Naive B cell (primary cell): Measurements from ENCODE around the gene PRKG1. TPM values are rescaled to one million over a fixed set of nuclear protein-coding genes. Genes with fewer than 3 reads are reported as not detected.
"Not testable (repeated sequence)": the region's sequence is repeated elsewhere in the genome, so short reads cannot be mapped to it uniquely, and the experiment has no call there.

Source experiments
- ATAC-seq, 2 donors: fragments of 150-1000 bp; cut with Tn5 transposase; 2 replicates each; pipeline ENCODE4 v1.10.0; 2021; ENCODE audit warnings: low read depth in 2 of 2, mild to moderate bottlenecking in 2 of 2, moderate library complexity in 2 of 2
- DNase-seq: peaks from one replicate; pipeline ENCODE4 v3.0.0; 2022
- H3K27ac Mint-ChIP-seq, 6 donors: one replicate each; pipeline ENCODE4 v1.8.0; 2020 to 2022; ENCODE audit warnings: mild to moderate bottlenecking in 6 of 6, mixed read lengths in 6 of 6, moderate library complexity in 5 of 6, inconsistent platforms in 2 of 6
- H3K27me3 Mint-ChIP-seq, 3 donors: one replicate each; pipeline ENCODE4 v1.8.0; 2021 to 2022; ENCODE audit warnings: mixed read lengths in 3 of 3, mild to moderate bottlenecking in 1 of 3
- H3K36me3 Mint-ChIP-seq, 2 donors: one replicate each; pipeline ENCODE4 v1.8.0; 2020 to 2022; ENCODE audit warnings: mixed read lengths in 2 of 2, inconsistent platforms in 1 of 2, mild to moderate bottlenecking in 1 of 2
- H3K4me1 Mint-ChIP-seq, 3 donors: one replicate each; pipeline ENCODE4 v1.8.0; 2020 to 2022; ENCODE audit warnings: mixed read lengths in 3 of 3, inconsistent platforms in 1 of 3, mild to moderate bottlenecking in 1 of 3, moderate library complexity in 1 of 3
- H3K4me3 Mint-ChIP-seq, 8 donors: one replicate each; pipeline ENCODE4 v1.8.0; 2020 to 2022; ENCODE audit warnings: mild to moderate bottlenecking in 8 of 8, mixed read lengths in 8 of 8, moderate library complexity in 8 of 8, inconsistent platforms in 2 of 8
- H3K9me3 Mint-ChIP-seq, 7 donors: one replicate each; pipeline ENCODE4 v1.8.0; 2020 to 2022; ENCODE audit warnings: mixed read lengths in 7 of 7, mild to moderate bottlenecking in 5 of 7, inconsistent platforms in 2 of 7, moderate library complexity in 1 of 7
- polyA plus RNA-seq, 6 donors: library from polyadenylated mRNA; unstranded; fragments of 300-500 nt; fragmentation: Illumina TruSeq; gene quantifications; one replicate each; pipeline ENCODE4 v1.2.3, GENCODE V29; 2021; ENCODE audit warnings: low read depth in 6 of 6

The PRKG1 gene
- polyA plus RNA-seq, 6 donors from 2014 or later: 0.21 TPM; not detected in 5

GRCh38 chr10:51758838-51759237 is 684.6 kb downstream of the PRKG1 start:
- not testable (repeated sequence) for H3K4me3 Mint-ChIP-seq, ATAC-seq, DNase-seq, H3K27ac Mint-ChIP-seq, H3K36me3 Mint-ChIP-seq, H3K4me1 Mint-ChIP-seq, H3K9me3 Mint-ChIP-seq, H3K27me3 Mint-ChIP-seq

GRCh38 chr10:51759896-51760534 is 685.7 kb downstream of the PRKG1 start:
- ATAC-seq: no peak
- no peak overlapping the region for H3K27ac Mint-ChIP-seq
- H3K4me1 Mint-ChIP-seq: no peaks in the 10 kb centered on the region
- DNase-seq: no peak
- peaks cover 0 to 5% (median 0%) of the 10 kb centered on the region in 7 donors for H3K9me3 Mint-ChIP-seq
- H3K36me3 Mint-ChIP-seq: no peaks in the 10 kb centered on the region
- peaks cover 0 to 5% (median 0%) of the 10 kb centered on the region in 3 donors for H3K27me3 Mint-ChIP-seq
- H3K4me3 Mint-ChIP-seq: no peak overlapping the region

DNA sequence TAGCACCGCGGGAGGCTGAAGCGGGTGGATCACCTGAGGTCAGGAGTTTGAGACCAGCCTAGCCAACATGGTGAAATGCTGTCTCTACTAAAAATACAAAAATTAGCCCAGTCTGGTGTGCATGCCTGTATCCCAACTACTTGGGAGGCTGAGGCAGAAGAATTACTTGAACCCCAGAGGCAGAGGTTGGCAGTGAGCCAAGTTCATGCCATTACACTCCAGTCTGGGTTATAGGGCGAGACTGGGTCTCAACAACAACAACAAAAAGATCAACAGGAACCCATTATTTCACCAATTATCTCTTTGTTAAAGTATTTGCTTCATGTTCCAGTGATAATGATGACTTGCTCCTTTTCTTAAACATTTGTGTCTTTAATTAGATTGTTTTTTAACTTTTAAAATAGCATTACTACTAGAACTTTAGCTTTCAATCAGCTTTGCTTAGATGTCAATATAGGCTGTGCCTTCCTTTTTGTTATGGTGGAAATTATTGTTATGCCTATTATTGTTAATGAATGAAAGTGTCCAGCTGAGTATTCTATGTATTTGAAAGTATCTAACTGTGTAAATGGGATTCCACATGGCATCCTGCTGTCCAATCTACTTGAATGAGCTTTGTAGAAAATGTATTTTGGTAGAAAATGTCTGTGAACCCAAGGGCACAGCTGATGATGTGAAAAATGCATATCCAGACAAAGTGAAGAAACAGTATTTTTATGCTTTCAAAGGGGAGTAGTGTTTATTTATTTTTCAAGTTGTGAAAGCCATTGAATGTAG is 686.8 kb downstream of the PRKG1 start:
- peaks cover 0 to 8% (median under 1%) of the 10 kb centered on the region in 7 donors for H3K9me3 Mint-ChIP-seq
- H3K27me3 Mint-ChIP-seq: peaks cover 0 to 5% (median under 1%) of the 10 kb centered on the region in 3 donors
- H3K36me3 Mint-ChIP-seq: no peaks in the 10 kb centered on the region
- DNase-seq: no peak
- no peaks in the 10 kb centered on the region for H3K4me1 Mint-ChIP-seq
- no peak overlapping the region for H3K4me3 Mint-ChIP-seq
- ATAC-seq: no peak
- H3K27ac Mint-ChIP-seq: no peak overlapping the region

GRCh38 chr10:51763746-51764145 is 689.5 kb downstream of the PRKG1 start:
- Mint-ChIP-seq H3K9me3 (peaks cover 5 to 21% (median 7%) of the 10 kb centered on the region in 7 donors), H3K4me3 (no peak overlapping the region), H3K27me3 (peaks cover 5 to 6% (median 5%) of the 10 kb centered on the region in 3 donors), H3K4me1 (no peaks in the 10 kb centered on the region), H3K36me3 (no peaks in the 10 kb centered on the region), H3K27ac (no peak overlapping the region)
- DNase-seq (no peak), ATAC-seq (no peak)

DNA sequence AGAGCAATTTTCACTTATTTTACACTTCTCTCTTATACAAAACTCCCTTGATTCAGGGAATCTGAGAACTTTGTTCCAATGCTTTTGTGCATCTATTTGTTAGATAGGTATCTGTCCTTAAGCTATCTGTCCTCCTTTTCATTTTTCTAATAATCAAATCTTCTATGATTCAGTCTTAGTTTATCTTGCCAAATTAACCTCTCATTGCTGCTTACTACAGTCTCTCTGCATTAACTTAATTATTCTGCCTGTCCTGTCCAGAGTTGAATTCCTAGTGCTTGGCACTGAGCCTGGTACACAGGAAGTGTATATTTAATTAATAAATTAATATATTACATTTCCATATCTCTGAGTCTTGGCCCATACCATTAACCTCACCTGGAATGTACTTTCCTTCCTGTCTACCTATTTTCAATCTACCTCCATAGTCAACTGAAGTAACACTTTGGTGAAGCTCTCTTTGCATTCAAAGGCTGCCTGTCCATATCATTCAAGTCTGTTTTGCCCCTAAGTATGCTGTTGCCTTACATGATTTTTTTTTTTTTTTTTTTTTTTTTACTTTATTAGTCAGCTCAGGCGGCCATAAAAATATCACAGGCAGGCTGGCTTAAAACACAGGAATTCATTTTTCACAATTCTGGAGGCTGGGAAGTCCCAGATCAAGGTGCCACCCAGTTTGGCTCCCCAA is 691.1 kb downstream of the PRKG1 start:
- DNase-seq: no peak
- Mint-ChIP-seq H3K36me3 (no peaks in the 10 kb centered on the region), H3K4me1 (no peaks in the 10 kb centered on the region), H3K9me3 (peaks cover 5 to 21% (median 7%) of the 10 kb centered on the region in 7 donors), H3K4me3 (no peak overlapping the region), H3K27me3 (peaks cover 5 to 9% (median 6%) of the 10 kb centered on the region in 3 donors), H3K27ac (no peak overlapping the region)
- ATAC-seq: no peak

DNA sequence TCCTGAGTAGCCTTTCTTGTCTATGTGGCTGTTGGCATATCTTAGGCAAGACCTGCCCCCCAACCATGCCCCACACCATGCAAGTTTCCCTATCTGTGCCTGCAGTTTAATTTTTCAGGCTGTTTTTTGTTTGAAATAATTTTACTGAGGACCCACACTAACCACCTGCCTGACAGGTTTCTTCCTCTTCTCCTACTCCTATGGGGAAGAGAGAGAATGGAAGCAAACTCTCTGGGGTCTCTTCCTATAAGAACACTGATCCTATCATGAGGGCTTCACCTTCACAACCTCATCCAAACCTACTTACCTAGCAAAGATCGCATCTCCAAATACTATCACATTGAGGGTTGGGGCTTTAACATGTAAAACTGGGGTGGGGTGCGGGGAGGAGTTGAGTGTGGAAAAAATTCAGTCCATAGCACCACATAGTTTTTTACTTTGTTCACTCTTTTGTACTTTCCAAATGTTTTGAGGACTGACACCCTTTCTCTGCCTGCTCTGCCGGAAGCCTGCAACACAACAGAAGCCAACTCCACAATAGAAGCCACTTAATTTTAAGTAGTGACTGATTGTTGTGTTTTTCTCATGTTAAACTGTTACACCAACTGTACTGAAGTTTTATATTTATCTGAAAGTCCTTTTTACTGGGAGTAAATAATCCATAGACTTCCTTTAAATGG is 692.3 kb downstream of the PRKG1 start:
- DNase-seq: no peak
- H3K36me3 Mint-ChIP-seq: no peaks in the 10 kb centered on the region
- ATAC-seq: no peak
- H3K27ac Mint-ChIP-seq: no peak overlapping the region
- H3K9me3 Mint-ChIP-seq: peaks cover 5 to 21% (median 7%) of the 10 kb centered on the region in 7 donors
- H3K4me1 Mint-ChIP-seq: no peaks in the 10 kb centered on the region
- peak overlapping the region in 1 of 8 donors; percentile 47 for H3K4me3 Mint-ChIP-seq
- H3K27me3 Mint-ChIP-seq: peaks cover 5 to 9% (median 6%) of the 10 kb centered on the region in 3 donors

- Mint-ChIP-seq H3K36me3 (no peaks in the 10 kb centered on the region), H3K4me1 (no peaks in the 10 kb centered on the region), H3K27ac (no peak overlapping the region), H3K4me3 (no peak overlapping the region), H3K27me3 (peaks cover 5 to 9% (median 6%) of the 10 kb centered on the region in 3 donors), H3K9me3 (peaks cover 5 to 21% (median 7%) of the 10 kb centered on the region in 7 donors)
- no peak for ATAC-seq
- no peak for DNase-seq
These were observed 692.9 kb downstream of the PRKG1 start for GRCh38 chr10:51767103-51767763.

- Mint-ChIP-seq H3K4me1 (no peaks in the 10 kb centered on the region), H3K36me3 (no peaks in the 10 kb centered on the region), H3K27ac (no peak overlapping the region), H3K27me3 (peaks cover 4 to 6% (median 5%) of the 10 kb centered on the region in 3 donors), H3K9me3 (peaks cover 5 to 21% (median 7%) of the 10 kb centered on the region in 7 donors), H3K4me3 (no peak overlapping the region)
- ATAC-seq: no peak
- DNase-seq: no peak
These were observed 694.7 kb downstream of the PRKG1 start for GRCh38 chr10:51768886-51769465.

GRCh38 chr10:51770709-51771108 is 696.4 kb downstream of the PRKG1 start:
- no peaks in the 10 kb centered on the region for H3K4me1 Mint-ChIP-seq
- ATAC-seq: no peak

GRCh38 chr10:51772387-51772786 is 698.1 kb downstream of the PRKG1 start:
- no peak overlapping the region for H3K4me3 Mint-ChIP-seq
- DNase-seq (no peak), ATAC-seq (no peak)
- no peaks in the 10 kb centered on the region for H3K36me3 Mint-ChIP-seq
- H3K4me1 Mint-ChIP-seq: no peaks in the 10 kb centered on the region
- H3K27me3 Mint-ChIP-seq: peaks cover 0 to 4% (median 0%) of the 10 kb centered on the region in 3 donors
- no peak overlapping the region for H3K27ac Mint-ChIP-seq
- peaks cover 0 to 2% (median 0%) of the 10 kb centered on the region in 7 donors for H3K9me3 Mint-ChIP-seq

More at GRCh38 chr10:51770709-51771108, 696.4 kb downstream of the PRKG1 start:
- no peak for DNase-seq
- Mint-ChIP-seq H3K4me3 (no peak overlapping the region), H3K9me3 (peaks cover 5 to 18% (median 7%) of the 10 kb centered on the region in 7 donors), H3K27me3 (peaks cover 4 to 6% (median 5%) of the 10 kb centered on the region in 3 donors), H3K27ac (no peak overlapping the region), H3K36me3 (no peaks in the 10 kb centered on the region)

GRCh38 chr10:51773681-51774080 is 699.4 kb downstream of the PRKG1 start:
- Mint-ChIP-seq H3K36me3 (no peaks in the 10 kb centered on the region), H3K4me1 (no peaks in the 10 kb centered on the region), H3K27ac (no peak overlapping the region), H3K4me3 (no peak overlapping the region), H3K9me3 (no peaks in the 10 kb centered on the region), H3K27me3 (peaks cover 0 to 4% (median 0%) of the 10 kb centered on the region in 3 donors)
- no peak for ATAC-seq
- DNase-seq: no peak

GRCh38 chr10:51783941-51784340 is 709.7 kb downstream of the PRKG1 start:
- H3K9me3 Mint-ChIP-seq: peaks cover 0 to 2% (median 0%) of the 10 kb centered on the region in 7 donors
- no peaks in the 10 kb centered on the region for H3K27me3 Mint-ChIP-seq
- ATAC-seq: no peak
- no peak for DNase-seq
- H3K4me1 Mint-ChIP-seq: no peaks in the 10 kb centered on the region
- no peaks in the 10 kb centered on the region for H3K36me3 Mint-ChIP-seq
- H3K27ac Mint-ChIP-seq: no peak overlapping the region
- no peak overlapping the region for H3K4me3 Mint-ChIP-seq
